ENCODE results near the gene HSPA9. TPM values are rescaled to one million over a fixed set of nuclear protein-coding genes. Genes with fewer than 3 reads are reported as not detected.

Gene HSPA9
- total RNA-seq, 4 donors from 2014 or later, result 128 to 254 (median 154) TPM

DNA sequence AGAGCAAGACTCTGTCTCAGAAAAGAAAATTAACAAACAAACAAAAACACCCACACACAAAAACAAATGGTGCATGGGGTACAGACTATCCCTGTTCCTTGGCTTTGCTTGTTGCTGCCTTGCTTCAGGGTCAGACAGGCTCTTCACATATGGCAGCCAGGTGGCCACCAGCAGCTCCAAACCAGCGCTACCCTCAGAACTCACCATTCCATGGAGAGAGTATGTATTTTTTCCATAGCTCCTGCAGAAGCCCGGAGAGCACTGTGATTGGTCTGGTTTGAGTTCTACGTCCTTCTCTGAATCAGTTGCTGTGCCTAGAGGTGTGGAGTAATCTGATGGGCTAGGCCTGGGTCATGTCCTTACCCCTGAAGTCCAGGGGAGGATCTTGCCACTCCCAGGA lies 25.2 kb upstream of the HSPA9 start:
- no peaks in the 10 kb centered on the region for H3K9me3 ChIP-seq
- H3K4me1 ChIP-seq, result no peaks in the 10 kb centered on the region
- intact Hi-C loops (cut with DNase I; ENCODE audit: low total_unique reads), result no loop called here
- no peak overlapping the region for H3K27ac ChIP-seq
- H3K4me3 ChIP-seq, result no peak overlapping the region
- no peaks in the 10 kb centered on the region for H3K36me3 ChIP-seq
- DNase-seq, result no peak
- no peak for TF ChIP-seq CTCF (IDR thresholded peaks at IDR 0.05)
- no peak for TF ChIP-seq POLR2A (IDR thresholded peaks at IDR 0.05)
- no peaks in the 10 kb centered on the region for H3K27me3 ChIP-seq

DNA sequence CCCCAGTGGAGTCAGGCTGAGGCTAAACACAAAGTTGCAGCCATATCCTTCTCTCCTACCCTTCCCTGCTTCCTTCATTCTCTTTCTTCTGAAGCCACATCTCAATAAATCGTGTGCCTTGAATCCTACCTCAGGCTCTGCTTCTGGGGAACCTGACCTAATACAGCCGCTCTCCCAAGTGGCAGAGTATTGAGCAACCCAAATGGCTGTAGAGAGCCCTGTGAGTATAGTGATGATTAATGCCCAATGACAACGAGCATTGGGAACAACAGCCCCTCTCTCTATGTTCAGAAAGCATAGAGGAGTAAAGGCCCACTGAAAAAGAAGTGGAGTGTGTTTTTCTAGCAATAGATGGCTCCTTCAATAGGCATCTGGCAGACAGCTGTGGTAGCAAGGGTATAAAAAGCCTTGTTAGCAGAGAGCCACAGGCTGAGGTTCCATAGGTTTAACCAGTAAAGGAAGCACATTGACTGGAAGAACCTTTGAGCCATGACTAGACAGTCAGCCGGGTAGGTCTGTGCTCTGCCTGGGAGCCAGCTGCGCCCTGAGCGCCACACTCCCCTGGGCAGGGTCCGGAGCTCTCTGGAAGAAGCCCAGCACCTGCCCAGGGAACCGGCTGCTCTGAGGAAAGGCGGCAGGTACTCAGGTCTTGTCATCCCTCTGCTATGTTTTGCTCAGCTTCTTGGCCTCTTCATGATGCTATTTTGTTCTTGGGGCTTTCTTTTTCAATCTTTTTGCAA lies 22.6 kb upstream of the HSPA9 start:
- intact Hi-C loops (cut with DNase I; ENCODE audit: low total_unique reads), result no loop called here
- TF ChIP-seq POLR2A (IDR thresholded peaks at IDR 0.05) (no peak), CTCF (IDR thresholded peaks at IDR 0.05) (no peak)
- H3K27ac ChIP-seq, result no peak overlapping the region
- H3K9me3 ChIP-seq, result no peaks in the 10 kb centered on the region
- no peak for DNase-seq
- H3K4me1 ChIP-seq, result no peaks in the 10 kb centered on the region
- no peaks in the 10 kb centered on the region for H3K36me3 ChIP-seq
- H3K4me3 ChIP-seq, result no peak overlapping the region
- no peaks in the 10 kb centered on the region for H3K27me3 ChIP-seq

DNA sequence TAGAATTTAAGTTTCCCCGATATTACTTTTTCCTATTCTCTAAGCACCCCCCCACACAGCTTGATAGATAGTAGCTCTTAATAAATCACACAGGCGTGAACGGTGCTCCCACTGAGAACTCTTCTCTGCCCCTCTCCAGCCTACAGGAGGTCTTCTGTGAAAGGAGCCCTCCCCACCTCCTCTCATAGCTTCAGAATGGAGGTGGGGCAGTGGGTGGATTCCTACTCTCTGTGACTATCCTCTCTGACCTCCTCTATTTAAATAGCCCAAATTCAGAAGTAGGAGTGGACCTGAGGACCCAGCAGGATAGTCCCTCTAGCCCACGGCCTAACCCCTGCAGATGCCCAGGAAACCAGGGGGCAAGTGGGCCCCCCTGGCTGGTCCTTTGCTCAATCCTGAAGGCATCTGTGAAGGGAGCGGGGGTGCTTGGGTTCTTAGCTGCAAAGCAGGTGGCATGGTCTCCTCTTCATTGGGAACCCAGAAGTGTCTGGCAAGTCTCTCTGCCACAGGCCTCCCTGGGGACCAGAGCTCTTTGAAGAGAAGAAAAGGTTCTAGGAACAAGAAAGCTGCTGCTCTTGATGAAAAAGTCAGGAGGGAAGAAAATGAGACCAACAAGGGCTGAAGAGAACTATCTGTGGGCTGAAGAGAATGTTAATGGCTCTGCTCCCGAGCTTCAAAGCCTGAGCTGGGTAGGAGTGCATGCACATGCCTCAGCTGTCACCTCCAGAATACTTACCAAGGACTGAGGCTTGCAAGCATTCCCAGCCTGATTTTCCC lies 21.1 kb upstream of the HSPA9 start:
- Histone ChIP-seq H3K4me1 (no peaks in the 10 kb centered on the region), H3K4me3 (no peak overlapping the region), H3K27me3 (no peaks in the 10 kb centered on the region), H3K9me3 (no peaks in the 10 kb centered on the region), H3K36me3 (no peaks in the 10 kb centered on the region), H3K27ac (no peak overlapping the region)
- intact Hi-C loops (cut with DNase I; ENCODE audit: low total_unique reads), result no loop called here
- no peak for DNase-seq
- no peak for TF ChIP-seq POLR2A (IDR thresholded peaks at IDR 0.05)
- no peak for TF ChIP-seq CTCF (IDR thresholded peaks at IDR 0.05)

GRCh38 chr5:138595180-138595795 lies 20.1 kb upstream of the HSPA9 start:
- DNase-seq, result no peak
- intact Hi-C loops (cut with DNase I; ENCODE audit: low total_unique reads), result no loop called here
- Histone ChIP-seq H3K4me3 (no peak overlapping the region), H3K9me3 (no peaks in the 10 kb centered on the region), H3K27me3 (no peaks in the 10 kb centered on the region), H3K36me3 (no peaks in the 10 kb centered on the region), H3K4me1 (no peaks in the 10 kb centered on the region), H3K27ac (no peak overlapping the region)
- TF ChIP-seq POLR2A (IDR thresholded peaks at IDR 0.05) (no peak), CTCF (IDR thresholded peaks at IDR 0.05) (peak in 1 of 4 experiments; percentile 10)

All from uterus (tissue), 4 donors.